CD4-positive, alpha-beta T cell (primary cell): ENCODE data around the gene ZC3H8. TPM values are rescaled to one million over a fixed set of nuclear protein-coding genes. Genes with fewer than 3 reads are reported as not detected.

Experiments
- ATAC-seq: fragments of 200-7000 bp; cut with Tn5 transposase; one replicate; pipeline ENCODE4 v1.10.0; 2022; ENCODE audit warnings: mild to moderate bottlenecking; ENCODE audit not compliant: poor library complexity
- CTCF ChIA-PET: fragments of 350-600 bp; sonication (Branson Sonifier 250); formaldehyde crosslinking; loops from one replicate; lab custom pipeline; 2021; ENCODE audit warnings: antibody characterized with exemption, inconsistent platforms; lab: Charles Lee
- POLR2A ChIA-PET: fragments of 350-600 bp; sonication (Branson Sonifier 250); formaldehyde crosslinking; loops from one replicate; lab custom pipeline; 2021; ENCODE audit warnings: antibody characterized with exemption, inconsistent platforms; lab: Charles Lee
- DNase-seq, 14 experiments: peaks; one replicate each; pipeline ENCODE4 v3.0.0-alpha.2; 2013 to 2020; ENCODE audit warnings: mixed read lengths in 2 of 14
- H3K27ac ChIP-seq, 2 donors: one replicate each; pipeline versions ENCODE4 v1.5.1 to v1.7.0; 2013; ENCODE audit warnings: low read length in 2 of 2, low read depth in 1 of 2, mild to moderate bottlenecking in 1 of 2
- H3K27me3 ChIP-seq, 2 experiments: 1 replicate in 1 of 2; 2 replicates in 1 of 2; pipeline versions ENCODE4 v1.6.1 to v1.7.0; 2013; ENCODE audit warnings: low read length in 2 of 2, control low read depth in 1 of 2, mild to moderate bottlenecking in 1 of 2, moderate library complexity in 1 of 2; ENCODE audit not compliant: insufficient read depth in 2 of 2, control insufficient read depth in 1 of 2
- H3K36me3 ChIP-seq: one replicate; pipeline ENCODE4 v1.6.1; 2013; ENCODE audit warnings: low read length, control low read depth; ENCODE audit not compliant: insufficient read depth
- H3K4me1 ChIP-seq: one replicate; pipeline ENCODE4 v1.6.1; 2013; ENCODE audit warnings: low read length, control low read depth; ENCODE audit not compliant: insufficient read depth
- H3K4me3 ChIP-seq: one replicate; pipeline ENCODE4 v1.5.1; 2013; ENCODE audit warnings: mild to moderate bottlenecking, low read length, moderate library complexity
- H3K9me3 ChIP-seq, 2 experiments: 1 replicate in 1 of 2; 2 replicates in 1 of 2; pipeline versions ENCODE4 v1.6.1 to v1.7.0; 2013; ENCODE audit warnings: low read length in 2 of 2, mild to moderate bottlenecking in 2 of 2, control low read depth in 1 of 2, moderate library complexity in 1 of 2; ENCODE audit not compliant: control insufficient read depth in 1 of 2, insufficient read depth in 1 of 2
- H3K27ac Mint-ChIP-seq: one replicate; pipeline ENCODE4 v1.8.0; 2020; ENCODE audit warnings: mixed read lengths
- H3K27me3 Mint-ChIP-seq: one replicate; pipeline ENCODE4 v1.8.0; 2021; ENCODE audit warnings: mixed read lengths
- H3K36me3 Mint-ChIP-seq: one replicate; pipeline ENCODE4 v1.8.0; 2021; ENCODE audit warnings: low read depth, mixed read lengths
- H3K4me1 Mint-ChIP-seq: one replicate; pipeline ENCODE4 v1.8.0; 2021; ENCODE audit warnings: low read depth, mixed read lengths
- H3K4me3 Mint-ChIP-seq: one replicate; pipeline ENCODE4 v1.8.0; 2020; ENCODE audit warnings: mild to moderate bottlenecking, mixed read lengths
- H3K9me3 Mint-ChIP-seq: one replicate; pipeline ENCODE4 v1.8.0; 2020; ENCODE audit warnings: mixed read lengths
- intact Hi-C, 2 experiments: fragments of 100-400 bp; cut with DNase I in 1 of 2; cut with micrococcal nuclease in 1 of 2; formaldehyde crosslinking; loops; one replicate each; pipeline versions ENCODE4 v1.15.1 to v1.9.0; 2023 to 2025; cut with DNase I, micrococcal nuclease
- total RNA-seq, 174 experiments: library from RNA in 2 of 174; stranded (reverse) in 2 of 174; gene quantifications; one replicate each; pipeline ENCODE4 v1.2.3 and lab custom pipeline; 2021 to 2026
- TF ChIP-seq, protein P1 (sequence below): fragments of 200-600 bp; IDR thresholded peaks from one replicate; pipeline ENCODE4 v1.8.0; 2022; ENCODE audit warnings: antibody characterized with exemption, mild to moderate bottlenecking

Gene ZC3H8
- total RNA-seq, 2 experiments from 2014 or later = 10.2 to 16.2 TPM

DNA sequence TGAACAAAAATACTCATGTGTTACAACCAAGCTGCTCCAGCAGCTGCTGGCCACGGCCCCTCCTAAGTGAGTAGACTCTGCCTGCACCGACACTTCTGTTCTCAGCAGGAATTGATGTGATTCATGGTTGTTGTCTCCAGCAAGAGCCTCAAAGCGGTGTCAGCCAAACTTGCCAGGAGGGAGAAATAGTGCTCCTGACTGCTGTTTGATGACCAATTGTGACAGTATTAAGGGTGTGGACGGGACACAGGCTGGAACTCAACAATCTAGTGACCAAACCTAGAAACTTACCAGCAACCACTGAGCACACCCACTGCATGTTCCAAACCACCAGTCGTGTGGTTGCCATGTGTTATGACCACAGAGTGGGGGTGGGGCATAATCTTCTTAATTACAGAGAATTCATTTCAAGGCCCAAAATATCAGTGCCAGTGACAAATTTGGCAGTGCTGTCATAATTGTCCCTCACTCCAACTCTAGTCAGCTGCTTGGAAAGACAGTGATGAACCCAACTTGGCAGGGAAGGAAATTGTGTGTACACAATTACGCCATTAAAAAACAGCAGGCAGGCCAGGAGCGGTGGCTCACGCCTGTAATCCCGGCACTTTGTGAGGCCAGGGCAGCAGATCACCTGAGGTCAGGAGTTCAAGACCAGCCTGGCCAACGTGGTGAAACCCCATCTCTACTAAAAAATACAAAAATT is 86.3 kb downstream of the ZC3H8 start:
- no peaks in the 10 kb centered on the region for H3K9me3 ChIP-seq
- no peak for DNase-seq
- no peak overlapping the region for H3K4me3 ChIP-seq
- H3K36me3 ChIP-seq = no peaks in the 10 kb centered on the region
- H3K4me1 Mint-ChIP-seq = peaks cover 27% of the 10 kb centered on the region
- no peaks in the 10 kb centered on the region for H3K36me3 Mint-ChIP-seq
- H3K27me3 ChIP-seq = no peaks in the 10 kb centered on the region
- H3K9me3 Mint-ChIP-seq = no peaks in the 10 kb centered on the region
- TF ChIP-seq, protein P1, sequence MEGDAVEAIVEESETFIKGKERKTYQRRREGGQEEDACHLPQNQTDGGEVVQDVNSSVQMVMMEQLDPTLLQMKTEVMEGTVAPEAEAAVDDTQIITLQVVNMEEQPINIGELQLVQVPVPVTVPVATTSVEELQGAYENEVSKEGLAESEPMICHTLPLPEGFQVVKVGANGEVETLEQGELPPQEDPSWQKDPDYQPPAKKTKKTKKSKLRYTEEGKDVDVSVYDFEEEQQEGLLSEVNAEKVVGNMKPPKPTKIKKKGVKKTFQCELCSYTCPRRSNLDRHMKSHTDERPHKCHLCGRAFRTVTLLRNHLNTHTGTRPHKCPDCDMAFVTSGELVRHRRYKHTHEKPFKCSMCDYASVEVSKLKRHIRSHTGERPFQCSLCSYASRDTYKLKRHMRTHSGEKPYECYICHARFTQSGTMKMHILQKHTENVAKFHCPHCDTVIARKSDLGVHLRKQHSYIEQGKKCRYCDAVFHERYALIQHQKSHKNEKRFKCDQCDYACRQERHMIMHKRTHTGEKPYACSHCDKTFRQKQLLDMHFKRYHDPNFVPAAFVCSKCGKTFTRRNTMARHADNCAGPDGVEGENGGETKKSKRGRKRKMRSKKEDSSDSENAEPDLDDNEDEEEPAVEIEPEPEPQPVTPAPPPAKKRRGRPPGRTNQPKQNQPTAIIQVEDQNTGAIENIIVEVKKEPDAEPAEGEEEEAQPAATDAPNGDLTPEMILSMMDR = no peak
- intact Hi-C loops = no loop called here
- no peak overlapping the region for H3K27ac ChIP-seq
- peaks cover 13% of the 10 kb centered on the region for H3K4me1 ChIP-seq
- H3K27ac Mint-ChIP-seq = no peak overlapping the region
- CTCF ChIA-PET = interaction anchor here (0.9 kb wide), 1 partner anchor 47 kb away, joined by 3 read pairs; no protein-coding TSS in a partner anchor
- no peaks in the 10 kb centered on the region for H3K27me3 Mint-ChIP-seq
- ATAC-seq = no peak
- no peak overlapping the region for H3K4me3 Mint-ChIP-seq
- POLR2A ChIA-PET = no interaction called here

DNA sequence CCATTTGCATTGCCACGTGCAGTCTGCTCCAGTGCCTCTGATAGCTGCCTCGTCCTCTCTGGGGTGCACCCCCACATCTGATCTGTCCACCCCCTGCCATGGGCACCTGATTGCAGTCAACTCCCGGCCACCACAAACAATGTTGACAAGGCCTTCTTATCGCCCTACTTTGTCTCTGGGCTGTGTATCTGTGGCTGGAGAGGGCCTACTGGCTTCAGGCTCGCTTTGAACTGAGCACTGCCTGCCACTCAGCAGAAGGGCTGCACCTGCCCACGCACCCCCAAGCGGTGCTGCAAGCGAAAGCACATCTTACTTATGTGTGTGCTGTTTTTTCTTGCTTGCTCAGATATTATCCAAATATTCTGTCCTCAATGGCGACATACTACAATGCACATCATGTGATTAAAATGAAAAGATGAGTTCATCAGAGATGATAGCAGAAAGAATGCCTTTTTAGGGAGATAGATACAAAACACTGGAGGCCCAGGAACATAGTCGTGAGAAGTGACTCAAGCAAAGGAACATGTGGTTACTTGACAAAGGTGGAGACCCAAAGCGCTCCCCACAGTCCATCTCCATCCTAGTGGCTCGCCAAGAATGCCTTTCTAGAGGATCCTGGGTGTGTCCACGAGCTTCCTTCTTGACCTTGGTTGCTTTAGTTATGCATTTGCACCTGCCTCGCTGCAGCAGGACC is 87.9 kb downstream of the ZC3H8 start:
- no peaks in the 10 kb centered on the region for H3K9me3 ChIP-seq
- intact Hi-C loops = no loop called here
- H3K36me3 ChIP-seq = no peaks in the 10 kb centered on the region
- ATAC-seq (peak; percentile 85), DNase-seq (peak in 7 of 14 experiments; percentile 16 to 53 (median 31))
- CTCF ChIA-PET = interaction anchor here (1.1 kb wide), 1 partner anchor 46 kb away, joined by 4 read pairs; no protein-coding TSS in a partner anchor
- H3K27me3 ChIP-seq = no peaks in the 10 kb centered on the region
- H3K27ac Mint-ChIP-seq = no peak overlapping the region
- POLR2A ChIA-PET = no interaction called here
- no peak overlapping the region for H3K27ac ChIP-seq
- no peak overlapping the region for H3K4me3 ChIP-seq
- TF ChIP-seq, protein P1 = no peak
- no peaks in the 10 kb centered on the region for H3K9me3 Mint-ChIP-seq
- H3K27me3 Mint-ChIP-seq = no peaks in the 10 kb centered on the region
- H3K4me1 Mint-ChIP-seq = peaks cover 18% of the 10 kb centered on the region
- H3K4me1 ChIP-seq = peaks cover 12% of the 10 kb centered on the region
- no peak overlapping the region for H3K4me3 Mint-ChIP-seq
- H3K36me3 Mint-ChIP-seq = no peaks in the 10 kb centered on the region

DNA sequence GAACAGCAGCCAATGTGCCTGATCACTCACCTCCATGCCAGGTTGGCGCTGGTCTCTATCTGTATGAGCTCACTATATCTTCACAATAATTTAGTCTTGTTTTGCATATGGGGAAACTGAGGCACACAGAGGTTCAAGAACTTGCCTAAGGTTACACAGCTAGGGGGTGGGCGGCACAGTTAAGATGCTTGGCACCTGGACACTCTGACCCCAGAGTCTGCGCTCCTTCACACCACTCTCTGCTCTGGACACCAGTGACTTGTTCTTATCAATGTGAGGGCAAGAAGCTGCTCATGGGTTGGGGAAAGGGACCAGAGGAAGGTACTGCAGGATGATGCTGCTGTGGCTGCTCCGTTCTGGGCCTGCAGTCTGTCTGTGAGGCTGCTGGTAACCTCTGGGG is 89.5 kb downstream of the ZC3H8 start:
- Histone ChIP-seq H3K27ac (no peak overlapping the region), H3K9me3 (no peaks in the 10 kb centered on the region), H3K27me3 (no peaks in the 10 kb centered on the region), H3K36me3 (no peaks in the 10 kb centered on the region), H3K4me1 (peaks cover 12% of the 10 kb centered on the region), H3K4me3 (no peak overlapping the region)
- Mint-ChIP-seq H3K4me1 (peaks cover 18% of the 10 kb centered on the region), H3K27ac (no peak overlapping the region), H3K27me3 (no peaks in the 10 kb centered on the region), H3K9me3 (no peaks in the 10 kb centered on the region), H3K36me3 (no peaks in the 10 kb centered on the region), H3K4me3 (no peak overlapping the region)
- POLR2A ChIA-PET = no interaction called here
- DNase-seq = no peak
- TF ChIP-seq, protein P1 = no peak
- ATAC-seq = no peak
- intact Hi-C loops = no loop called here
- CTCF ChIA-PET = no interaction called here
